ENCODE results near the gene CFAP69. TPM values are rescaled to one million over a fixed set of nuclear protein-coding genes. Genes with fewer than 3 reads are reported as not detected.

The CFAP69 gene
- total RNA-seq, 1 donor from 2014 or later: 3.6 TPM

- H3K4me3 ChIP-seq (ENCODE audit: low read depth, low read length): no peak overlapping the region
- peak; percentile 80 for TF ChIP-seq CTCF (IDR thresholded peaks at IDR 0.05; ENCODE audit: insufficient read depth, low read length, poor library complexity, severe bottlenecking)
- DNase-seq (ENCODE audit: low read depth): peak; percentile 50
- H3K27me3 ChIP-seq (ENCODE audit: control insufficient read depth, insufficient read depth, low read length): no peaks in the 10 kb centered on the region
- H3K36me3 ChIP-seq (ENCODE audit: control insufficient read depth, insufficient read depth, low read length): no peaks in the 10 kb centered on the region
Measured at GRCh38 chr7:90298145-90299038, 53.4 kb downstream of the CFAP69 start.

- H3K27me3 ChIP-seq (ENCODE audit: control insufficient read depth, insufficient read depth, low read length): no peaks in the 10 kb centered on the region
- no peak for DNase-seq (ENCODE audit: low read depth)
- TF ChIP-seq CTCF (IDR thresholded peaks at IDR 0.05; ENCODE audit: insufficient read depth, low read length, poor library complexity, severe bottlenecking): no peak
- no peak overlapping the region for H3K4me3 ChIP-seq (ENCODE audit: low read depth, low read length)
- H3K36me3 ChIP-seq (ENCODE audit: control insufficient read depth, insufficient read depth, low read length): no peaks in the 10 kb centered on the region
Measured at GRCh38 chr7:90303241-90303640, 58.3 kb downstream of the CFAP69 start.

- Histone ChIP-seq H3K4me3 (ENCODE audit: low read depth, low read length) (no peak overlapping the region), H3K36me3 (ENCODE audit: control insufficient read depth, insufficient read depth, low read length) (no peaks in the 10 kb centered on the region), H3K27me3 (ENCODE audit: control insufficient read depth, insufficient read depth, low read length) (no peaks in the 10 kb centered on the region)
- no peak for DNase-seq (ENCODE audit: low read depth)
- no peak for TF ChIP-seq CTCF (IDR thresholded peaks at IDR 0.05; ENCODE audit: insufficient read depth, low read length, poor library complexity, severe bottlenecking)
Measured at GRCh38 chr7:90309872-90310271, 64.9 kb downstream of the CFAP69 start.

- H3K4me3 ChIP-seq (ENCODE audit: low read depth, low read length): no peak overlapping the region
- H3K27me3 ChIP-seq (ENCODE audit: control insufficient read depth, insufficient read depth, low read length): no peaks in the 10 kb centered on the region
- no peak for TF ChIP-seq CTCF (IDR thresholded peaks at IDR 0.05; ENCODE audit: insufficient read depth, low read length, poor library complexity, severe bottlenecking)
- peak; percentile 29 for DNase-seq (ENCODE audit: low read depth)
- no peaks in the 10 kb centered on the region for H3K36me3 ChIP-seq (ENCODE audit: control insufficient read depth, insufficient read depth, low read length)
Measured at GRCh38 chr7:90311175-90311574, 66.2 kb downstream of the CFAP69 start.

- Histone ChIP-seq H3K36me3 (ENCODE audit: control insufficient read depth, insufficient read depth, low read length) (no peaks in the 10 kb centered on the region), H3K4me3 (ENCODE audit: low read depth, low read length) (no peak overlapping the region), H3K27me3 (ENCODE audit: control insufficient read depth, insufficient read depth, low read length) (no peaks in the 10 kb centered on the region)
- DNase-seq (ENCODE audit: low read depth): no peak
- peak; percentile 22 for TF ChIP-seq CTCF (IDR thresholded peaks at IDR 0.05; ENCODE audit: insufficient read depth, low read length, poor library complexity, severe bottlenecking)
Measured at GRCh38 chr7:90312745-90313144, 67.8 kb downstream of the CFAP69 start.

GRCh38 chr7:90313907-90314306, 68.9 kb downstream of the CFAP69 start:
- H3K4me3 ChIP-seq (ENCODE audit: low read depth, low read length): no peak overlapping the region
- DNase-seq (ENCODE audit: low read depth): no peak
- TF ChIP-seq CTCF (IDR thresholded peaks at IDR 0.05; ENCODE audit: insufficient read depth, low read length, poor library complexity, severe bottlenecking): no peak

More at GRCh38 chr7:90313907-90314306, 68.9 kb downstream of the CFAP69 start:
- Histone ChIP-seq H3K36me3 (ENCODE audit: control insufficient read depth, insufficient read depth, low read length) (no peaks in the 10 kb centered on the region), H3K27me3 (ENCODE audit: control insufficient read depth, insufficient read depth, low read length) (no peaks in the 10 kb centered on the region)
